Spleen (tissue), 11 donors: ENCODE results near the gene NBAS. TPM values are rescaled to one million over a fixed set of nuclear protein-coding genes. Genes with fewer than 3 reads are reported as not detected.

Experiments used
- DNase-seq: peaks from one replicate; pipeline ENCODE4 v3.0.0-alpha.2; 2020
- H3K27ac ChIP-seq, 8 donors: fragments of 200-600 bp; sonication (generic) in 7 of 8; 1 replicate in 4 of 8; 2 replicates in 4 of 8; pipeline versions ENCODE4 v1.5.0 to v1.8.0; 2016 to 2021; ENCODE audit warnings: inconsistent platforms in 4 of 8, mild to moderate bottlenecking in 4 of 8, moderate library complexity in 1 of 8
- H3K27me3 ChIP-seq, 7 donors: fragments of 200-600 bp; sonication (generic) in 6 of 7; replicated peaks in 1 of 7; 1 replicate in 4 of 7; 2 replicates in 3 of 7; pipeline versions ENCODE4 v1.5.0 to v1.8.0; 2016 to 2021; ENCODE audit warnings: inconsistent platforms in 3 of 7, mild to moderate bottlenecking in 1 of 7
- H3K36me3 ChIP-seq, 6 donors: fragments of 200-600 bp; sonication (generic) in 5 of 6; 1 replicate in 4 of 6; 2 replicates in 2 of 6; pipeline versions ENCODE4 v1.5.0 to v1.8.0; 2016 to 2021; ENCODE audit warnings: inconsistent platforms in 2 of 6
- H3K4me1 ChIP-seq, 6 donors: fragments of 200-600 bp; sonication (generic) in 5 of 6; 1 replicate in 3 of 6; 2 replicates in 3 of 6; pipeline versions ENCODE4 v1.5.0 to v1.8.0; 2016 to 2021; ENCODE audit warnings: inconsistent platforms in 3 of 6
- H3K4me3 ChIP-seq, 8 donors: fragments of 200-600 bp; sonication (generic) in 7 of 8; 1 replicate in 4 of 8; 2 replicates in 4 of 8; pipeline versions ENCODE4 v1.5.0 to v1.8.0; 2016 to 2021; ENCODE audit warnings: inconsistent platforms in 4 of 8, mild to moderate bottlenecking in 4 of 8, moderate library complexity in 2 of 8
- H3K9me3 ChIP-seq, 8 donors: fragments of 200-600 bp; sonication (generic) in 7 of 8; 1 replicate in 4 of 8; 2 replicates in 4 of 8; pipeline versions ENCODE4 v1.5.0 to v1.8.0; 2016 to 2021; ENCODE audit warnings: inconsistent platforms in 4 of 8
- CTCF ChIP-seq, 11 experiments: fragments of 200-600 bp in 7 of 11; fragments of 450-650 bp in 4 of 11; sonication (generic) in 4 of 11; IDR thresholded peaks in 8 of 11; conservative IDR thresholded peaks in 3 of 11; 1 replicate in 7 of 11; 2 replicates in 4 of 11; pipeline versions ENCODE4 v1.4.0 to v1.8.0; 2016 to 2021; ENCODE audit warnings: antibody characterized with exemption in 11 of 11, inconsistent platforms in 4 of 11, mild to moderate bottlenecking in 1 of 11
- POLR2A ChIP-seq, 3 donors: fragments of 450-650 bp; IDR thresholded peaks; one replicate each; pipeline ENCODE4 v1.5.1; 2017; ENCODE audit warnings: antibody characterized with exemption in 3 of 3, mild to moderate bottlenecking in 1 of 3
- POLR2AphosphoS5 ChIP-seq, 3 donors: sonication (generic); formaldehyde crosslinking; IDR thresholded peaks; one replicate each; pipeline ENCODE4 v1.5.1; 2017; ENCODE audit warnings: antibody characterized with exemption in 3 of 3
- WGBS, 5 donors: extraction: QIAGEN DNeasy Blood & Tissue Kit in 3 of 5; methylation state at CpG; one replicate each; pipeline versions ENCODE4 v1.1.5 to v1.1.7; 2013 to 2018; 5-methylcytosine and 5-hydroxymethylcytosine counted together
- intact Hi-C: fragments of 100-400 bp; cut with DNase I; formaldehyde crosslinking; loops from one replicate; pipeline ENCODE4 v1.15.0; 2023; ENCODE audit warnings: low total_unique reads
- polyA plus RNA-seq, 3 donors: library from polyadenylated mRNA; stranded (reverse); fragments of 200-250 nt; gene quantifications; one replicate each; pipeline ENCODE4 v1.2.1, GENCODE V29; 2013
- total RNA-seq, 7 donors: library from RNA; depleted of rRNA in 3 of 7; stranded (reverse); fragments of >200 nt in 3 of 7; fragmentation: NEBNext Ultra II Directional in 4 of 7; extraction: Animal tissue kit (Norgen Biotek cat#: 25700) in 4 of 7; gene quantifications; one replicate each; pipeline versions ENCODE4 v1.1.0 to v1.2.1, GENCODE V29; 2016 to 2021
- donor health status: healthy with polysubstance abuse.
- donor health status: DM: no; HTN: no; CAD: no; lungs with moderate emphysema.
- donor health status: DM: no; HTN: no; CAD: no.
- donor health status: Bipolar disorder and iron deficiency.
- donor health status: healthy.
- donor health status: DM: no; HTN: no; CAD: no.
- donor health status: DM: yes; HTN: yes; CAD: no.

NBAS gene
- total and polyA plus RNA-seq, 10 donors, result 21.1 to 49.0 (median 40.9) TPM

- H3K4me3 ChIP-seq, result no peak overlapping the region
- WGBS, 5 donors, result 62 to 84% (median 75%) methylated on average over 11 of the region's 11 CpGs
- no peaks in the 10 kb centered on the region for H3K4me1 ChIP-seq
- no peaks in the 10 kb centered on the region for H3K27me3 ChIP-seq
- H3K9me3 ChIP-seq, result no peaks in the 10 kb centered on the region
- TF ChIP-seq POLR2AphosphoS5 (IDR thresholded peaks at IDR 0.05) (no peak), CTCF (IDR thresholded peaks at IDR 0.05 in 8 of 11, conservative IDR thresholded peaks at IDR 0.05 in 3 of 11) (no peak), POLR2A (IDR thresholded peaks at IDR 0.05) (no peak)
- H3K36me3 ChIP-seq, result peaks cover 0 to 82% (median 10%) of the 10 kb centered on the region in 6 donors
- no peak for DNase-seq
- intact Hi-C loops, result no loop called here
- no peak overlapping the region for H3K27ac ChIP-seq
These were observed 390.9 kb downstream of the NBAS start for GRCh38 chr2:15170070-15170775.

GRCh38 chr2:15169326-15170069 lies 391.6 kb downstream of the NBAS start:
- no peak for TF ChIP-seq POLR2AphosphoS5 (IDR thresholded peaks at IDR 0.05)
- no peak for TF ChIP-seq CTCF (IDR thresholded peaks at IDR 0.05 in 8 of 11, conservative IDR thresholded peaks at IDR 0.05 in 3 of 11)
- no peak for TF ChIP-seq POLR2A (IDR thresholded peaks at IDR 0.05)
- no peak for DNase-seq
- H3K9me3 ChIP-seq, result no peaks in the 10 kb centered on the region
- 91 to 95% (median 94%) methylated on average over 9 of the region's 9 CpGs for WGBS, 5 donors
- H3K27me3 ChIP-seq, result no peaks in the 10 kb centered on the region
- H3K4me1 ChIP-seq, result no peaks in the 10 kb centered on the region
- intact Hi-C loops, result no loop called here
- H3K27ac ChIP-seq, result no peak overlapping the region
- no peak overlapping the region for H3K4me3 ChIP-seq
- peaks cover 0 to 75% (median 10%) of the 10 kb centered on the region in 6 donors for H3K36me3 ChIP-seq

- no peak for DNase-seq
- no peaks in the 10 kb centered on the region for H3K9me3 ChIP-seq
- TF ChIP-seq POLR2A (IDR thresholded peaks at IDR 0.05) (no peak), CTCF (IDR thresholded peaks at IDR 0.05 in 8 of 11, conservative IDR thresholded peaks at IDR 0.05 in 3 of 11) (no peak), POLR2AphosphoS5 (IDR thresholded peaks at IDR 0.05) (no peak)
- intact Hi-C loops, result no loop called here
- 87 to 93% (median 90%) methylated on average over 6 of the region's 6 CpGs for WGBS, 5 donors
- no peak overlapping the region for H3K27ac ChIP-seq
- no peak overlapping the region for H3K4me3 ChIP-seq
- no peaks in the 10 kb centered on the region for H3K27me3 ChIP-seq
- peaks cover 0 to 64% (median 10%) of the 10 kb centered on the region in 6 donors for H3K36me3 ChIP-seq
- no peaks in the 10 kb centered on the region for H3K4me1 ChIP-seq
These were observed 393.0 kb downstream of the NBAS start for GRCh38 chr2:15168116-15168515.

- H3K27me3 ChIP-seq, result no peaks in the 10 kb centered on the region
- H3K27ac ChIP-seq, result no peak overlapping the region
- H3K4me3 ChIP-seq, result no peak overlapping the region
- intact Hi-C loops, result no loop called here
- H3K9me3 ChIP-seq, result no peaks in the 10 kb centered on the region
- TF ChIP-seq CTCF (IDR thresholded peaks at IDR 0.05 in 8 of 11, conservative IDR thresholded peaks at IDR 0.05 in 3 of 11) (no peak), POLR2A (IDR thresholded peaks at IDR 0.05) (no peak), POLR2AphosphoS5 (IDR thresholded peaks at IDR 0.05) (no peak)
- peaks cover 0 to 53% (median 10%) of the 10 kb centered on the region in 6 donors for H3K36me3 ChIP-seq
- no peak for DNase-seq
- H3K4me1 ChIP-seq, result no peaks in the 10 kb centered on the region
- 92 to 97% (median 94%) methylated on average over 12 of the region's 12 CpGs for WGBS, 5 donors
These were observed 394.3 kb downstream of the NBAS start for GRCh38 chr2:15166878-15167277.
